Esophagus squamous epithelium (tissue), 5 donors: Measurements from ENCODE around the gene CCDC50. TPM values are rescaled to one million over a fixed set of nuclear protein-coding genes. Genes with fewer than 3 reads are reported as not detected.

Experiments used
- DNase-seq: peaks from one replicate; lab custom pipeline; 2025; lab: John Stamatoyannopoulos, UW
- H3K27ac ChIP-seq, 4 donors: fragments of 200-600 bp; sonication (generic); one replicate each; pipeline ENCODE4 v1.5.1; 2016 to 2019; ENCODE audit warnings: mild to moderate bottlenecking in 1 of 4
- H3K27me3 ChIP-seq, 4 donors: fragments of 200-600 bp; sonication (generic); 1 replicate in 3 of 4; 2 replicates in 1 of 4; pipeline versions ENCODE4 v1.5.1 to v1.6.0; 2017 to 2021; ENCODE audit warnings: antibody characterized with exemption in 1 of 4
- H3K36me3 ChIP-seq, 3 donors: fragments of 200-600 bp; sonication (generic); one replicate each; pipeline ENCODE4 v1.5.1; 2016 to 2019
- H3K4me1 ChIP-seq, 3 donors: fragments of 200-600 bp; sonication (generic); one replicate each; pipeline ENCODE4 v1.5.1; 2017 to 2019
- H3K4me3 ChIP-seq, 4 donors: fragments of 200-600 bp; sonication (generic); 1 replicate in 3 of 4; 2 replicates in 1 of 4; pipeline ENCODE4 v1.5.1; 2016 to 2019; ENCODE audit warnings: mild to moderate bottlenecking in 2 of 4, moderate library complexity in 1 of 4
- H3K9me3 ChIP-seq, 3 donors: fragments of 200-600 bp; sonication (generic); one replicate each; pipeline ENCODE4 v1.5.1; 2016 to 2019
- POLR2A ChIP-seq, 4 donors: fragments of 450-650 bp; IDR thresholded peaks; one replicate each; pipeline ENCODE4 v1.6.1; 2017; ENCODE audit warnings: antibody characterized with exemption in 4 of 4, mild to moderate bottlenecking in 4 of 4, moderate library complexity in 3 of 4
- WGBS, 2 donors: methylation state at CpG; one replicate each; pipeline ENCODE4 v1.1.5; 2018; 5-methylcytosine and 5-hydroxymethylcytosine counted together
- intact Hi-C: fragments of 100-400 bp; cut with DNase I; formaldehyde crosslinking; loops from one replicate; pipeline ENCODE4 v1.15.0; 2022
- total RNA-seq, 4 donors: library from RNA; depleted of rRNA; stranded (reverse); fragments of >200 nt; gene quantifications; one replicate each; pipeline ENCODE4 v1.1.0, GENCODE V29; 2016
- TF ChIP-seq, protein P1 (sequence below), 6 experiments: fragments of 450-650 bp in 4 of 6; fragments of 200-600 bp in 2 of 6; sonication (generic) in 2 of 6; IDR thresholded peaks; one replicate each; pipeline ENCODE4 v1.5.1; 2016 to 2019; ENCODE audit warnings: antibody characterized with exemption in 6 of 6, mild to moderate bottlenecking in 4 of 6, moderate library complexity in 4 of 6
- donor health status: DM: yes; HTN: yes; CAD: no.

Gene CCDC50
- total RNA-seq, 4 donors from 2014 or later: 12.7 to 56.6 (median 30.5) TPM

DNA sequence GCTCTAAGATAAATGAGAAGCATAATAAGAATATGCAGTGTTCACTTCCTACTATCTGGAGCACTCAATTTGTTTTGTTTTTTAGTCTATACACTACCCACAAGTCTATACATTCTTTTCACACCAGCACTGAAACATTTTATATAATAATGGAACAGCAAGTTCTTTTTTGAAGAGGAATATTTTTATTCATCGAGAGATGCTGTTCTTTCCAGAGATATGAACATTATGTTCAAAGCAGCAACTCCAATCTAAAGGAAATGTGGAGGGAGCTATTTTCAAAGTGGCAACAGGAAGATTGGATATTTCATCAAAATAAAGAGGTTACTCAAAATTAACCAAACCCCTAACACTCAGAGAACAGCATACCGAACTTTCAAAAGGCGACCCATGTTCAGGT lies 115.4 kb downstream of the CCDC50 start:
- H3K9me3 ChIP-seq: no peaks in the 10 kb centered on the region

More for the DNA sequence above, 115.4 kb downstream of the CCDC50 start:
- 73 to 86% methylated on average over 3 of the region's 3 CpGs for WGBS, 2 donors
- Histone ChIP-seq H3K4me1 (no peaks in the 10 kb centered on the region), H3K27ac (no peak overlapping the region), H3K36me3 (no peaks in the 10 kb centered on the region), H3K27me3 (no peaks in the 10 kb centered on the region), H3K4me3 (no peak overlapping the region)
- intact Hi-C loops: no loop called here
- DNase-seq: no peak
- TF ChIP-seq POLR2A (IDR thresholded peaks at IDR 0.05): no peak
- TF ChIP-seq, protein P1, sequence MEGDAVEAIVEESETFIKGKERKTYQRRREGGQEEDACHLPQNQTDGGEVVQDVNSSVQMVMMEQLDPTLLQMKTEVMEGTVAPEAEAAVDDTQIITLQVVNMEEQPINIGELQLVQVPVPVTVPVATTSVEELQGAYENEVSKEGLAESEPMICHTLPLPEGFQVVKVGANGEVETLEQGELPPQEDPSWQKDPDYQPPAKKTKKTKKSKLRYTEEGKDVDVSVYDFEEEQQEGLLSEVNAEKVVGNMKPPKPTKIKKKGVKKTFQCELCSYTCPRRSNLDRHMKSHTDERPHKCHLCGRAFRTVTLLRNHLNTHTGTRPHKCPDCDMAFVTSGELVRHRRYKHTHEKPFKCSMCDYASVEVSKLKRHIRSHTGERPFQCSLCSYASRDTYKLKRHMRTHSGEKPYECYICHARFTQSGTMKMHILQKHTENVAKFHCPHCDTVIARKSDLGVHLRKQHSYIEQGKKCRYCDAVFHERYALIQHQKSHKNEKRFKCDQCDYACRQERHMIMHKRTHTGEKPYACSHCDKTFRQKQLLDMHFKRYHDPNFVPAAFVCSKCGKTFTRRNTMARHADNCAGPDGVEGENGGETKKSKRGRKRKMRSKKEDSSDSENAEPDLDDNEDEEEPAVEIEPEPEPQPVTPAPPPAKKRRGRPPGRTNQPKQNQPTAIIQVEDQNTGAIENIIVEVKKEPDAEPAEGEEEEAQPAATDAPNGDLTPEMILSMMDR (IDR thresholded peaks at IDR 0.05): no peak

Other genes with a start within 250 kb of the CCDC50 start
- not detected for gene OSTN, start 130.2 kb upstream of the CCDC50 start, total RNA-seq
- under 1 TPM in 1 of 4 donors, not detected in 3; 0.38 TPM for gene UTS2B, start 1.1 kb downstream of the CCDC50 start, total RNA-seq
- not detected for gene PYDC2, start 131.8 kb downstream of the CCDC50 start, total RNA-seq